HG03442 (cell line): ENCODE results near the gene ANKS3.
"Not testable (repeated sequence)": the region's sequence is repeated elsewhere in the genome, so short reads cannot be mapped to it uniquely, and the experiment has no call there.

Source experiments
- ATAC-seq: cut with Tn5 transposase; IDR thresholded peaks from one replicate; pipeline ENCODE4 v1.9.1; 2021; ENCODE audit warnings: mild to moderate bottlenecking, moderate library complexity; ENCODE audit not compliant: unreplicated experiment

ANKS3 gene

DNA sequence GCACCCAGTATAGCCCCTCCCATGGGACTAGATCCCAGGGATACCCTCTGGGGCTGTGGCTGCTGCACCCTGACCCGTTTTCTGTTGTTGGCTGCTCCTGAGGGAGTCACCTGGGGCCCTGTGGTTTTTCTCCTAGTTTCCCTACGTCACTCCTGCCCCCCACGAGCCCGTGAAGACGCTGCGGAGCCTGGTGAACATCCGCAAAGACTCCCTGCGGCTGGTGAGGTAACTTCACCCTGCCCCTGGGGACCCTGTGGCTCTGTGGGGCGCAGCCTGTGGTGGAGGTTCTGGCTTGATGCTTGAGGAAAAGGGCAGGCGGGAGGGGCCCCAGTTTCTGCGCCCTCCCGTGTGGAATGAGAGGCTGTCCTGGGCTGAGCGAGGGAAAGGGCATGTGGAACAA lies 82.2 kb downstream of the ANKS3 start:
- no peak for ATAC-seq

DNA sequence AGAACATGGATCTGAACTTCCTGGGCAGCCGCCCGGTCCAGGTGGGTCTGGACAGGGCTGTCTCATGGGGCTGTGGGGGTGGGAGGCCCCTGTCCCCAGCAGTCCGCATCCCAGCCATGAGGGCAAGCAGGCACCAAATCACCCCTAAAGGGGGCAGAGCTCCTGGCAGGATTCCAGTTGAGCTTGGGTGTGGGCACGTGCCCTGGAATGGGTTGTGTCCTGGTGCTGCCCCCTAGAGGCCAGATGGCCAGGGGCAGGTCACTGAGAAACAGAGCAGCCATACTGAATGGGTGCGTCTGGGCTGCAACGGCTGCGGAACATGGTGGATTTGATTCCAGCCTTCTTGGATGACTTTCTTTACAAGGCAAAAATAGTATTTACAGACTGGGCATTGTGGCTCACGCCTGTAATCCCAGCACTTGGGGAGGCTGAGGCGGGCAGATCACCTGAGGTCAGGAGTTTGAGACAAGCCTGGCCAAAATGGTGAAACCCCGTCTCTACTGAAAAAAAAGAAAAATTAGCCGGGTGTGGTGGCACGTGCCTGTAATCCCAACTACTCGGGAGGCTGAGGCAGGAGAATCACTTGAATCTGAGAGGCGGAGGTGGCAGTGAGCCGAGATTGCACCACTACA lies 83.5 kb downstream of the ANKS3 start:
- ATAC-seq, result not testable (repeated sequence)

DNA sequence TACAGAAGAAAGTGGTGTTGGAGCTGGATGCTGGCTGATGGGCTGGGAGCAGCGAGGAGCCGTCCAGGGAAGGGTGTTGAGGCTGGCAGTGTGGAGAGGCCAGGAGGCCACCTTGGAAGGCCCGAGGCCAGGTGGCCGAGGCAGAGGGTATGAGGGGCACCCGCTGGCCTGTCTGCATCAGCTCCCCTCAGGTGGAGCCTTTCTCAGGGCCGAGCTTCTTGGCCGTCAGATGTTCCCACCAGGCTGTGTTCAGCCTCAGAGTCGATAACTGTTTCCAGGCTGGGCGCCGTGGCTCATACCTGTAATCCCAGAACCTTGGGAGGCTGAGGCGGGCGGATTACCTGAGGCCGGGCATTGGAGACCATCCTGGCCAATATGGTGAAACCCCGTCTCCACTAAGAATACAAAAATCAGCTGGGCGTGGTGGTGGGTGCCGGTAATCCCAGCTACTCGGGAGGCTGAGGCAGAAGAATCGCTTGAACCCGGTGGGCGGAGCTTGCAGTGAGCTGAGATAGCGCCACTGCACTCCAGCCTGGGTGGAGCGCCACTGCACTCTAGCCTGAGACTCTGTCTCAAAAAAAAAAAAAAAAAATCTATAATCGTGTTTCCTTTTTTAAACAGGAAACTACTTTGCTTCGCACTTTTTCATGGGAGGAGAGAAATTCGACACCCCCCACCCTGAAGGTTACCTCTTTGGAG lies 84.2 kb downstream of the ANKS3 start:
- no peak for ATAC-seq

DNA sequence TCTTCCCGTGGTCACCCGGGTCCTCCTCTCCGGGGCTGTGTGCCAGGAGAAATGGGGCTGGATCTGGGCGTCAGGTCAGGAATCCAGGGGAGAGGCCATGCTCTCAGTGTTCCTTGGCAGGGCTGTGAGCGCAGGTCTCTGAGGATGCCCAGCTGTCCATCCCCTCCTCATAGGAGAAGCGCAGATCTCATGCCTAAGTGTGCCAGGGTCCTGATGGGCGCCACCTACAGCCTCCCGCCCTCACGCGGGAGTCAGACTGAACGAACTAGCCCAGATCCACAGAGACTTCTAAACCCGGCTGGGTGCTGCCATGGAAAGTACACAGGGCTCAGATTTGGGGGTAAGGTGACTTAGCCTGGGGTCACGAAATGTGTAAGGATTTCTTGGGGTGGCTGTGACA lies 85.2 kb downstream of the ANKS3 start:
- no peak for ATAC-seq

DNA sequence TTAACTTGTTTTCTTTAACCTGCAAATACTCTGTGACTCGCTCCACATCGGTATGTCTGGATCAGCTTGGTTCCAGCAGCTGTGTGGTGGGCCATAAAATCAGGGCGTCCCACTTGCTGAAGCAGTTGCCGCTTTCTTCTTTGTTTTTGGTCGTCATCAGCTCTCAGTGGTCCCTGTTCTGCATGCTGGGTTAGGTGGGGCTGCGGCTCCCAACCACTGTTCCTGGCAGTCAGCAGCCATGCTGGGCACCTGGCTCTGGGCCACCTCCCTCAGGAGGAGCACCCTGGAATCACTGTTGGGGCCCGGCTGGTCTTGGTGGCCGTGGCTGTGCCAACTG lies 86.5 kb downstream of the ANKS3 start:
- no peak for ATAC-seq

DNA sequence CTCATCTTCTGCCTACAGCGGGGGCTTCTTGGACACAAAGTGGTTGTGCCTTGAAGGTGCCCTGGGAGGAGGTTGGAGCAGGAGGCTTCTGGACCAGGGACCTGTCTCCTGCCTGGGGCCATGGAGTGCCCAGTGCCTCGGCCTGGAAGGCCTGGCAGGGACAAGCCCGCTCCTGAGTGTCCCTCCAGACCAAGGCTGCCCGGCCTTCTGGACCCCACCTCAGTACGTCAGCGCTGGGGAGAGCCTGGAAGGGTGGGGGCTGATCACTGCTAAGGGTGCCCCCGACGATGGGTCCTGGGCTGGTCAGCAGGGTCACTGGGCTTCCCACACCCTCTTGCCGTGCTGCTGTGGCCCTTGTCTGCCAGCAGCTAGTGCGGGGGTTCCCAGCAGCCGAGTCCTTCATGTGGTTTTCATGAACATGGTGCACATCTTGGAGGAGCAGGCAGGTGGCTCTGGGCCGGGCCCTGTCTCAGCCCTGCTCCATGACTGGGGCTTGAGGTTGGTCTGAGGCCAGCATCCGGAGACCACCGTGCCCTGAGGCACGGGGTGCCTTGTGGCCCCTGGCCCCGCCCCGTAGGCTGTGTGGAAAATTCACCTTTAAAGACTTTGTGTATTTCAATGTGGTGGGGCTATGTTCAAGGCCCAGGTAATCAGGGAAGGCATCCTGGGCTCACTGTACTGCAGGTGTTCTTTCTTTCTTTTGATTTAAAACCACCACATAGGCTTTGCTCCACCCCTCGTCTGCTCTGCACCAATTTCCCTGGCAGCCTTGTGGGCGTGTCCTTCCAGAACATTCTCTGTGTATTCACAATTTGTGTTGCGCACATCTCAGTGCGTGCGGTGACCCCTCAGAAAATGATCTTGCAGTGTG lies 87.1 kb downstream of the ANKS3 start:
- no peak for ATAC-seq
